HG03432 (cell line): ENCODE data around the gene KIF13A.
"Not testable (repeated sequence)": the region's sequence is repeated elsewhere in the genome, so short reads cannot be mapped to it uniquely, and the experiment has no call there.

ENCODE experiments used
- ATAC-seq: cut with Tn5 transposase; IDR thresholded peaks from one replicate; pipeline ENCODE4 v1.9.1; 2021; ENCODE audit warnings: mild to moderate bottlenecking, moderate library complexity; ENCODE audit not compliant: unreplicated experiment

Gene KIF13A

DNA sequence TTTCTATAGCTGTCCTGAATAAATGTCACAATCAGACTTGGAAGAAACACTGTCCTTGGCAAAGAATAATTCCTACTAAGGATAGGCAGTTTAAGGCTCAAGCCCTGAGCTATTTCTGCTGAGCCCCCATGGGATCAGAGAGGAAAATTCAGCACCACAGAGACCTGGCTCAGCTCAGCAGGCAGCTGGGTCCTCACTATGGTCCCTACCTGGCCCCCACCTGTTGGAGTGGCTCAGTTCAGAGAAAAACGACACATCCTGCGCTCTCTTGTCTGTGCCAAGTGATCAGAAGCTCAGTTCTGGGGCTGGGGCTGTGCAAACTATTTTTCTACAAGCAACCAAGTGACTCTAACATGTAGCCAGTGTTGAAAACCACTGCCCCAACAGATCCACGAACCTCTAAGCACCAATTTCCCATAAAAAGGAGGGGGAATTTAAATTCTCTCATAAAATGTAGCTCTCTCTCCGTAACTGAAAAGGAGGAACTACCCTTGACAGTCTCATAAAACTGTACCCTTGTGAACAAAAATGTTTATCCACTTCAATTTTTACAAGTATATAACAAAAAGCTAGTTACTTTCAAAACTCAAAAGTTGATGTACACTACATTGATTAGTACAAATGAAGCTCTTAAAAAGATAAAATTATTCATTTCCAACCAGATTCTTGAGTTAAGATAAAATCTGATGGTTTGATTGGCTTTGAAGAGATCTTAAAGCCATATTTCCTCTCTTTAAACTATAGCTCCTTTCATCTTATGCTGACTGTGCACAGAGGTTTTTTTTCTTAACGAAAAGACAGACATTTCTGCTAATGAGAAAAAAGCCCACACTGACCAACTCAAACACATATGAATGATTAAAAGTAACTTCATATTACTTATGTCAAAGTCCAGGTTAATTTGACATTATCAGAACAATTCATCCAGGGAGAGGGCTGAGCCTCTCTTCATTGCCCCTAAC, 52.0 kb downstream of the KIF13A start:
- ATAC-seq: no peak

DNA sequence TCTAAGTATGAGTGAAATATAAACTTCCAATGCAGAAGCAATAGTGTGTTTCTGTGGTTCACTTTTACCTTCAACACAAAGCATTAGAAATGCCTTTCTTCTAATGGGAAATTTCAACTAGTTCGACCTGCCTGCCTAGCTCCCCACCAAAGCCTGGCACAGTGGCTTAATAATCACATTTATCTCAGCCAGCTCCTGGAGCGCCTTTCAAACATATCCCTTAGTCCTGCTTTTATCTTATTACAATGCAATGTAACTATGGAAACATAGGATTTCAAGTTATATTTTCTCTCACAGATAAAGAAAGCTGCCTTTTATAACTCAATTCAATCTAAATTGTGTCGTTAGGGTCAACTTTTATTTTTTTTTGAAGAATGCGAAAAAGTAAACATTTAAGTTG, 53.7 kb downstream of the KIF13A start:
- no peak for ATAC-seq

DNA sequence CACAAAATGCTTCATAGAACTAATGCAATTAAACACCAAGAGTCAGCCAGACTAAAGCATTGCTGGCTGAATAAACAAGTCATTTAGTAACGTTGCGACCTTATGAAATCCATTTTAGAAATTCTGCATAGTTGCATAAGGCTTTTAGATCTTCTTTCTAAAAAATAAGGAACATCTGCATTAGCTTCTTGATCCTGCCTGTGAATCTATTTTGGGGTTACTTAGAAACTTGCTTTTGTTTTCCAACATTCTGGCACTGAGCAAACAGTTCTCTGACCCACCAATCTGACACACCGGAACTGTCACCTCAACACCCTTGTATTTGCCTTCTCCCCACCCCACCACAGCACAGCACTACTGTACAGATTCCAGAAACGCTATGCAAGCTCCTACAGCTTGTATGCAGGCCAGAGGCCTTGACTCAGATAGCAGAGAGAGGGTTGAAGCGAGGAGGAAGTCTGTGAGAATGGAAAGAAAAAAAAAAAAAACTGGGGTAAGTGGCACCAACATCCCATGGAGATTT, 55.0 kb downstream of the KIF13A start:
- ATAC-seq: no peak

DNA sequence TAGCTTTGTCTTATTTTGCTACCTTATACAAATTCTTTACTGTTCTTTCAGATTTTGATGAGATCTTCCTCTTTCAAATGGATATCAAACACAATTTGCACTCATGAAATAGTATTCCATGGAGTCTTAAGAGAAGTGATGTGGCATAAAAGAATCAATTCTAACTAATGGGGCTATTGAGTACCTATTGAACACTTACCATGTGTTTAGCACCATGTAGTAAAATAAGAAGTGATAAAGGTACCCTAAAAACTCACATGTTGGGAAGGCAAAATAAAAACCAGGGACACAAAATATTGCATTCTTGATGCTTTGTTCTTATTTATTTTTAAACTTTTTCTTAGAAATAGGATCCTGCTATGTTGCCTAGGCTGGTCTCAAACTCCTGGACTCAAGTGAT, 56.2 kb downstream of the KIF13A start:
- no peak for ATAC-seq

DNA sequence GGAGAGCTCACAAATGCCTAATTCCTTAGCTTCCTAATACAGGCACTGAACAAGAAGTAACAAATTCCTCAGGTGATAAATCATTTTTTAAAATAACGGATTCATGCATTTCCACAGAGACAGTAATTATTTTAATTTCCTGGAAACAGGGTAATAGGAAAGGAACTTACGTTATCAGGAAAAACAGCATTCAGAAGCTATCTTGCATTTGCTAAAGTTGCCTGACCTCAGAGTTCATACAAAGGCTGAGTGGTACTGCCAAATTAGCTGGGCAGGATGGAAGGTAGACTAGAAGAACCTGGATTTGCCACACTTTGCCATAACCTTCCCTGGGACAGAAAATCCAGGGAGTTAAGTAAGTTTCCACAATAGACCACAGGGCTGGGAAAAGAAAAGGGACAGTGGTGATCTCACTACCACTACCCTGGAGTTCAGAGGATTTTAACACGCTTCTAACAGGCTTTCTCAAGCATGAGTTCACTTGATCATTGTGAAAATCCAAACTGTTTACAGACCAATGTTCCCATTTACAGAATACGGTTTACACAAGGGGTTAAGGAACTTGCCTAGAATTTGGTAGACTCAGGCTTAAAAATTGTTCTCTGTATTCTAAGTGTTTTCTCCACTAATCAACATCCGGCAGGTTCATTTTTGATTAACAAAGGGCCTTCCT, 57.0 kb downstream of the KIF13A start:
- no peak for ATAC-seq

DNA sequence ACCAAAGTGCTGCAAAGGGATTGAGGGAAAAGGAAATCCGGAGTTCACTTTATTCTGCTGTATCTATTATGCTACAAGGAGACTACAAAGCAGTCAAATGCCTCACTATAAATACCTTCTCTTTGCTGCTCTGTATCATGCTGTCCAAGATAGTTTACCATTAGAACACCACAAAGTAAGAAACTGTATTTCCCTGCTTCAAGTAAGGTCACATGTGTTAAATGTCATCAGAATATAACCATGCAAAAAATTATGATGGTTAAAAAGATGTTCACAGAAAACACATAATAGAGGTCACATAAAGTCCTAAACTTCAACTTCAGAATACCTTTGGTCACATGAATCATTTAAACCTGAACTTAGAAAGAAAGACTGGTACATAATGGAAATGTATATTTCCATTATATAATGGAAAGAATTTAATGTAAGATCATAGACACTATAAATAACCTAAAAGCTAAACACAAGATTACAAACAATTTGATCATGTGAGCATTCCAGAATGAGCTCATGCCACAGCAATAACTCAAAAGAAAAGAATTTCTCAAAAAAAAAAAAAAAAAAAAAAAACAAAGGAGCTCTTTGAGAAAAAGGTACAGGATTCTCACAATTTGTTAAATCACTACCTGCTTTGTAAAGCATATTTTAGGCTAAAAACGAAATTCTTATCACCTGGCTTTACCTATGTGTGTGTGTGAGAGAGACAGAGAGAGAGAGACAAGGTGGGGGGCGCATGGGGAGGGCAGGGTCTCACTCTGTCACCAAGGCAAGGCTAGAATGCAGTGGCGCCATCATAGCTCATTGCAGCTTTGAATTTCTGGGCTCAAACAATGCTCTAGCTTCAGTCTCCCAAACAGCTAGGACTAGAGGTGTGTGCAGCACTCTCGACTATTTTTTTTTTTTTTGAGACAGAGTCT, 58.7 kb downstream of the KIF13A start:
- ATAC-seq: no peak

DNA sequence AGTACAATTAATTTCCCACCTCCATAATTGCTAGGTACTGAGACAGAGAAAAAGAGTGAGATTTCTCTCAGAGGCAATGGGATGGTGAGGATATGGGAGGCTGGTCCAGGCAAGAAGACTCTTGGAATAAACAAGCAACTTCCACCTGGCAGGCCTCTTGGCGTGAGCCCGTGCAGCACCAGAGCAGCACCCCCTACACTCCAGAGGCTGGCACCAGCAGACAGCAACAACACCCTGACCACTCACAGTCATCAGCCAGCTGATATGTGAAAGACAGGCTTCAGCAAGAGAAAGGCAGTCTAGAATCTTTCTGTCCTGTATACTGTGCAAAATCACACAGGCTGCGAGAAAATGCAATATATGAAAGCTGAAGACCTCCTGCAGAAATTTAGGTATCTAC, 59.7 kb downstream of the KIF13A start:
- ATAC-seq: no peak

DNA sequence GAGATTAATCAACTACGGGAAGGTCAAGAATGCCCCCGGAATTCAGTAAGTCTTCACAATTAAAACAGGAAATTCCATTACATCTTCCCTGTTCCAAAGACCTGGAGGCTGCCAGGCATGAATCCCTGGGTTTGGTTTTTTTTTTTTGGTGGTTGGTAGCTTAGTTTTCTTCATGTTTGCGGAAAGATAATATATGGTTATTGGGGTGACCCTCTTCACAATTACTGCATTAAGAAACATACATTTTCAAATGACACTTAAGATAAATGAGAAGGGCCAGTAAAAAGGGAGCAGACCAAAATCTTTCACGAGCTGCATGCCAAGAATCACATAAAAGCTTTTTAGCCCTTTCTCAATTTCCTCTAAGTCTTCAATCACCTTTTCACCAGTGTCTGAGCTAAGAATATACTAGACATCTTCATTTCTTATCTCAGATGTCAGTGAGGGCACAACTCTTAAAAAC, 64.0 kb downstream of the KIF13A start:
- ATAC-seq: no peak

DNA sequence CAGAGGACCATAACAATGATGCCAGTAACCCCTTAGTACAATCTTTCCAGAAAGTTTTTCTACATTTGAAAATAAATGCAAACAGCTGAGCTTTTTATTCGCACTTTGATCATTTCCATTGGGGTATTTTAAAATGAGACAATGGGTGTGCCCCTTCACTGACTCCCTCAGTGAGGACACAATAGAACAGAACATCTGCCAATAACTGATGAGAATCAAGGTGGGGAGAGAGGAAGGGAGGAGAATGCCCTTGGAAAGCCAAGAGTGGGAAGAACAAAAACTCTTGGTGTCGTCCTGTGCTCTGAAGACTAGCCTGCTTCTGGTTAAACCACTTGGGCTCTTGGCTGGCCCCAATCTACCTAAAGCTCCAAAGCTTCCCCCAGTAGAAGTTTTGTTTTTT, 66.0 kb downstream of the KIF13A start:
- no peak for ATAC-seq

DNA sequence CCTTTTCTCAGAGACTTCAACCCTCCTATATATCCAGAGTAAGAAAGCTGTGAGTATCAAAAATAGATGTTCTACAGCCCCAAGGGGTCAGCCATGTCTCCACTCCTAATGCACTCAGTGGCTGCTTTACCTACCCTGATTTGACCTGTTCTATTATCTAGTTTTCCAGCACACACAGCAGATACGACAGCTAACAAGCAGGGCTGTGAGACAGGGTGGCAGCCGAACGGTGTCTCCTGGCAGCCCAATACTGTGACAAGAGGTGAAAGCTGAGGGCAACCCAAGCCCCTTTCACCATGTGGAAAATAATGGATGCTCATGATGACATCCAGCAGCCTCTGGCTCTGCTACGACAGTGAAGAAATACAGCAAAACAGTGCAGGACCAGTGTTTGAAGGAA, 67.9 kb downstream of the KIF13A start:
- no peak for ATAC-seq

DNA sequence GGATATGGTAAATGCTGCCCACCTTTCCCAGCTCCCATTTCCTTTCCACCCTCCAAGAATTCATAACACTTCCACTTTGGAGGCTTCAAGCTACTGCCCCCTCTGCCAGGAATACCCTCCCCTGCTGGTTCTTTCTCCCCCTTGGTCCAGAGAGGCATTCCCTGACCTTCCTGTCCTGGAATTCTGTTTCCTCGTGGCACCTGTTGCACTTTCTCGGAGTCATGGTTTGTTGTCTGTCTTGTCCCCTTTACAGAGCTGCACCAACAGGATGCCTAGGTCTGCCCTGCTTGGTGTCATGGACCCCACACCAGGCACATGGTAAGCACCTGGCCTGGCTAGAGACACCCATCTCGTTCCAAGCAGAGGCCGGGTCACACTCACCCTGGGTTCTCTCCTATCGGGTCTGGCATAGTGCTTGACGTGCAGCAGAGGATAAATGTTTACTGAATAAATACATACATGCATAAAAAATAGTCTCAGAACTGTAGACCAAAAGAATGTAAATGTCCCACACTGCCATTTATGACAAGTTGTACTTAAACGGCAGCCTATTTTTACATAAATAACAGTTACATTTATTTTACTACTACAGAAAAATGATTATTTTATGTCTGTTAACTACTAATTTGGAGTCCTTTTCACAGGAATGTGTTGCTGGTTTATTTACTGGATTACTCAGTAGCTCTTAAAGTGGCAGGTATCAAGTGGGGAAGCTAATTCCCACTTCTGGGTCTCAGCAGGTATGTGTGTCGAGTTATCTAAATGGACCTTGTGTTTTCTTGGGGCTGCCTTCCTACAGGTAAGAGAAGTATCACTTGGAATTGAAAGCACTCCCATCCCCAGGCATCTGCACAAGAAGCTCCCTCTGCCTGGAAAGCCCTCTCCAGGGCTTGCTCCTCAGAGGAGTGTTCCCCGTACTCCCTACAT, 69.3 kb downstream of the KIF13A start:
- ATAC-seq: no peak

DNA sequence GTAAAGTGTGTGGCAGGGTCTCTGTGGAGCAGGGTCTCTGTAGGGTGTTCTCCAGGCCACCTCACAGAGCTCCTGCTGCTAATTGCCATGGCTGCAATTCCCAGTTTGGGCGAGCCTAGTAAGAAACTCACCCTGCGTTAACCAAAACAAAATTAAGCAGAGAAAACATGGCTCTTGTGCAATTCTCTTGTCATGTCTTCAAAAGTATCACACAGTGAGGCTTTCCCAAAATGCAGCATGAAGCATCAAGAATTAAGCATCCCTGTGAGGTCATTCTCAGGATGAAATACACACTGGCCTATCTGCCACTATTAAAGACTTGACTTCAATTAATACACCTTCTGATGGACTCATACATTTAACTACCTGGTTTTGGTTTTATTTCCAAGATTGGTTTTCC, 72.8 kb downstream of the KIF13A start:
- no peak for ATAC-seq

DNA sequence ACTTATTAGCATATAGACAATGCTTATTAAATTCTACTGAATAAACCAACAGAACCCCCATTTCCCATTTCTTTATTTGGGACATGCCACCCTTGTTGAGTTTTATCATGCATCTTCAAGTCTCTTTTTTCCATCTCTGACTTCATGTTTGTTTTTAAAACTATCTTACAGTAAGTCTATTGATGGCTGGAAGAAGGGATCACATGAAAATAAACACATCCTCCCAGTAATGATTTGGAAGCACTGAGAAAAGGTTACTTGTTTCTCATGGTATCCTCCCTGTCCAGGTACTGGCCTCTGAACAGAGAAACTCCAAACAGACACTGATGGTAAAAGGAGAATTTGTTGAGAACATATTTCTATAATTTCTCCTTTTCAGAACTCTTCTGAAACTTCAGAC, 74.9 kb downstream of the KIF13A start:
- no peak for ATAC-seq

DNA sequence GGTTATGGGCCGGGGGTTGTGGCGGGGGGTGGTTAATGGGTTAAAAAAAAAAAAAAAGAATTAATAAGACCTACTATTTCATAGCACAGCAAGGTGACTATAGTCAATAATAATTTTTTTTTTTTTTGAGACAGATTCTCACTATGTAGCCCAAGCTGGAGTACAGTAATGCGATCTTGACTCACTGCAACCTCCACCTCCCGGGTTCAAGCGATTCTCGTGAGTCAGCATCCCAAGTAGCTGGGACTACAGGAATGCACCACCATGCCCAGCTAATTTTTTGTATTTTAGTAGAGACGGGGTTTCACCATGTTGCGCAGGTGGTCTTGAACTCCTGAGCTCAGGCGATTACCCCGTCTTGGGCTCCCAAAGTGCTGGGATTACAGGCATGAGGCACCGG, 75.8 kb downstream of the KIF13A start:
- not testable (repeated sequence) for ATAC-seq

DNA sequence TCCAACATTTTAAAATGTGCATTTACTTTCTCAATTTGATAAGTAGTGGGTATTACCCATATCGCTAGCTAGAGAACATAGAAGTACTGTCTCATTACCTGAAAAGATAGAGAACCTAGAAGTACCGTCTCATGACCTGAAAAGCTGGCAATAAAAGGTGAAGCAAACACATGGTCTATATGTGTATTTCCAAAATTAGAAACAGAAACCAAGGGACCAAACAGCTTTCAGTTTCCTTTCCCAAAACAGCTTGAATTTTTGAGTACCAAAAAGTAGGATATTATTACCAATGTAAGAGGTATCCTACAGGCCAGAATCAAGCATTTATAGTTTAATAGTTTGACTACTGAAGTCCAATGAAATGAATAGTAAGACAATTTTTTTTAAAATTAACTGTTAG, 77.2 kb downstream of the KIF13A start:
- ATAC-seq: no peak

DNA sequence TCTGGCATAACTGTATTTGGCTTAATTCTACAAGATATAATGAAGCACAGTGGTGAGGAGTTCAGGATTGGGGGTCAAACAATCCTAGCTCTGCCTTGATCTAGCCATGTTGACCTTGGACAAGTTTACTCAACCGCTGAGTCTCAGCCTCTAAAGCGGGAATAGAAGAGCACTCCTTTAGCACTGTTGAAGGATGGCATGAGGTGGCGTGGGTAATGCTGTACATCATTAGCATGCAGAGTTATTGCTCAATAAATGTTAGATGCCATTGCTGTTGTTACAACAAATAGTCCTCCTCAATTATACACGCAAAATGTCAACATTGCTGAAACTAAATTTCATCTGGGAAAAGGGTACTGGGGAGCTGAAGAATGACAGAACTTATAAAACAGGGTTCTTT, 78.6 kb downstream of the KIF13A start:
- ATAC-seq: no peak

DNA sequence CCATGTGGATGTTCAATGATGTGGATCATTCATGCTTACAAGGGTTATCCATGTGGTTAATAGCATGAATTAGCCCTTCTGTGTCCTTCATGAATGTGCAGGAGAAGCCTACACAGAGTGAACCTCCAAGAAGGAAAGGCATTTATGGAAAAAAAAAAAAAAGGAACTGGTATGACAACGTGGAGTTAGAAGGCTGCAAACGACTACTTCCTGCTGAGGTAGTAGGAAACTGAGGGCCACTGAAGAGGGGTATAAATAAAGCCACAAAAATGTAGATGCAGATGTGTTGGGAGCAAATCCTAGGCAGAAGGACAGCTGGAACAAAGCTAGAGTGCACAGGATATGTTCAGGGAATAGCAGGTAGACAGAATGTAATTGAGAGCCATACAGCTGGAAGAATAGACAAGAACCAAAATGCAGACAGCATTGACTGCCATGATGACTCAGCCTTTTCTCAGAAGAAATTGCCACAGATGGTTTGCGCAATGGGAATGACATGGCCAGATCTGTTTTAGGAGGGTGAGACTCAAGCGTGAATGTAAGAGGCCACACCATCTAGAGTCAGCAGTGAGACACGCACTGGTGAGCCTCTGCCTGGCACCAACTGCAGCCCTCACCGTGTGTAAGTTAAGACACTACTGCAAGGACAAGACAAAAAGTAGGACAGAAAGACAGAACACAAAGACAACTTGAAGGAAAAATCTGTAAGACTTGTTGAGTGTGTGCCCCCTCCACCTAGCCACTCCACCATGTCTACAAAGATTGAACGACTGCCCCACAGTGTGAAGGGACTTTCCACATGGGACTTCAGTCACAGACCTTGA, 79.8 kb downstream of the KIF13A start:
- ATAC-seq: peak; percentile 90

DNA sequence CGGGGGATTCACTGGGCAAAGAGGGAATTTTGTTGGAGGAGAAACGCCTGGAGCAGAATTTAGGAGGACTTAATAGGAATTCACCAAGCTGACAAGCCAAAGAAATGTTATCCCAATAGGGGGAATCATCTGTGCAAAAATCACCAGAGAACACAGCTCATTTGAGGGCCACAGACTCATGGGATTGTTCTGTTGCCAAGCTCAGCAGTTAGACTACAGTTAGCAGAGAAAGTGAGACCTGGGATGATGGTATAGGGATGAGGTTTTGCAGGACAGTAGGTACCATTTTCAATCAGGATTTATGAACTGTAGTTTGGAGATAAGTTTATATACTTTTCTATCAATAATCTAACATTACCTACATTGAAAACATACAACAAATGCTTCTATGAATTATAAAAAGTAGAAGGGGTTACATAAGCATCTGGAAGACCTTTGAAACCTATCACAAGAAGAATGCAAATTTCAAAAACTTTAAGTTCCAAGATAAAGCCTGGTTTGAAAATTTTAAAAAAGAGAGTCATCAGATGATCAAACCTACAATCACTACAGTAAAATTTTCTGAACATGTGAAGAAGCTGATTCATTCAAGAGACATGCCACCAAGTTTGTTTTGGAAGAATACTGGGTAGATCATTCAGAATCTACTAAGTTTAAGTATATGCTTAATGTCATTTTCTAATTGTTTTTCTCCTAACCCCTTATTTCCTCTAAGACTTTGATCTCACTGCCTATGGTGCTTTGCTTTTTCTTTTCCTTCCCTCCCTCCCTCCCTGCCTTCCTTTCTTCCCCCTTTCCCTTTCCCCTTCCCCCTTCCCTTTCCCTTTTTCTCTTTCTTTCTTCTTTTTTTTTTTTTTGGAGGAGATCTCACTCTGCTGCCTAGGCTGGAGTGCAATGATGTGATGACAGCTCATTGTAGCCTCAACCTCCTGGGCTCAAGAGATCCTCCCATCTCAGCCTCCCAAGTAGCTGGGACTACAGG, 81.5 kb downstream of the KIF13A start:
- ATAC-seq: no peak
